Loucy (cell line): ENCODE data around the gene KBTBD4.

ENCODE experiments used
- EZH2phosphoT487 ChIP-seq: fragments of 200-600 bp; IDR thresholded peaks from 2 replicates; pipeline ENCODE4 v1.6.1; 2018; ENCODE audit warnings: antibody characterized with exemption, mild to moderate bottlenecking, moderate library complexity, borderline replicate concordance
- TF ChIP-seq, protein P1 (sequence below): fragments of 200-600 bp; sonication (generic); conservative IDR thresholded peaks from 2 replicates; pipeline ENCODE4 v1.5.1; 2014; ENCODE audit warnings: mild to moderate bottlenecking, antibody characterized with exemption, low read length

DNA sequence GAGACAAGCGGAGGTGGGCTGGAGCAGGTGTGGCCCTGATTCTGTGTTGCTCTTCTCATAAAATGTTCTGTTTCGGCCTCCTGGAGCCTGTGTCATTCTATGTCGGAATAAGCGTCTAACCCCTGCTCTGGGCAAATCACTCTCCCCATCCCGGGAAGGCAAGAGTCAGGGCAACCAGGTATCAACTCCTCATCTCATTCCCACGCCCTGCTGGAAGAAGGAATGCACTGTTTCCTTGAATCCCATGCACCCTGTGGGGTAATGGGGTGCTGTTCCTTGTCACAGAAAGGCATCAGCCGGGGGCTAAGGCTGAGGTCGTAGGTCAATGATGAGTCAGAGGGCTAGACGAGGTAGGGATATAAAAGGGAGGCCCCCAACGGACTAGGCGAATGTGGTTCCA lies 10.3 kb upstream of the KBTBD4 start:
- TF ChIP-seq, protein P1, sequence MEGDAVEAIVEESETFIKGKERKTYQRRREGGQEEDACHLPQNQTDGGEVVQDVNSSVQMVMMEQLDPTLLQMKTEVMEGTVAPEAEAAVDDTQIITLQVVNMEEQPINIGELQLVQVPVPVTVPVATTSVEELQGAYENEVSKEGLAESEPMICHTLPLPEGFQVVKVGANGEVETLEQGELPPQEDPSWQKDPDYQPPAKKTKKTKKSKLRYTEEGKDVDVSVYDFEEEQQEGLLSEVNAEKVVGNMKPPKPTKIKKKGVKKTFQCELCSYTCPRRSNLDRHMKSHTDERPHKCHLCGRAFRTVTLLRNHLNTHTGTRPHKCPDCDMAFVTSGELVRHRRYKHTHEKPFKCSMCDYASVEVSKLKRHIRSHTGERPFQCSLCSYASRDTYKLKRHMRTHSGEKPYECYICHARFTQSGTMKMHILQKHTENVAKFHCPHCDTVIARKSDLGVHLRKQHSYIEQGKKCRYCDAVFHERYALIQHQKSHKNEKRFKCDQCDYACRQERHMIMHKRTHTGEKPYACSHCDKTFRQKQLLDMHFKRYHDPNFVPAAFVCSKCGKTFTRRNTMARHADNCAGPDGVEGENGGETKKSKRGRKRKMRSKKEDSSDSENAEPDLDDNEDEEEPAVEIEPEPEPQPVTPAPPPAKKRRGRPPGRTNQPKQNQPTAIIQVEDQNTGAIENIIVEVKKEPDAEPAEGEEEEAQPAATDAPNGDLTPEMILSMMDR = no peak
- no peak for TF ChIP-seq EZH2phosphoT487
